Muscle layer of colon (tissue), 2 donors: Measurements from ENCODE around the gene CTSW.
A peak's percentile ranks its signal among the peaks of the same experiment; 100 is the strongest.
"Not testable (repeated sequence)": the region's sequence is repeated elsewhere in the genome, so short reads cannot be mapped to it uniquely, and the experiment has no call there.

Experiments
- H3K27ac ChIP-seq: one replicate; pipeline ENCODE4 v1.7.0; 2013; ENCODE audit warnings: low read depth, mild to moderate bottlenecking, low read length, moderate library complexity
- H3K27me3 ChIP-seq, 2 donors: one replicate each; pipeline ENCODE4 v1.7.0; 2013; ENCODE audit warnings: low read length in 2 of 2, mild to moderate bottlenecking in 2 of 2; ENCODE audit not compliant: insufficient read depth in 2 of 2, control insufficient read depth in 1 of 2
- H3K36me3 ChIP-seq: one replicate; pipeline ENCODE4 v1.7.0; 2013; ENCODE audit warnings: mild to moderate bottlenecking, low read length; ENCODE audit not compliant: insufficient read depth
- H3K4me1 ChIP-seq: one replicate; pipeline ENCODE4 v1.7.0; 2013; ENCODE audit warnings: mild to moderate bottlenecking, low read length; ENCODE audit not compliant: insufficient read depth
- H3K4me3 ChIP-seq, 2 donors: one replicate each; pipeline ENCODE4 v1.7.0; 2013; ENCODE audit warnings: low read length in 2 of 2, low read depth in 1 of 2, mild to moderate bottlenecking in 1 of 2, moderate library complexity in 1 of 2
- H3K9ac ChIP-seq: one replicate; pipeline ENCODE4 v1.7.0; 2013; ENCODE audit warnings: low read length
- H3K9me3 ChIP-seq: one replicate; pipeline ENCODE4 v1.7.0; 2013; ENCODE audit warnings: mild to moderate bottlenecking, low read length
- donor health status: abdominal sarcoma.
- donor health status: Adenocarcinoma of cecum.

Gene CTSW

DNA sequence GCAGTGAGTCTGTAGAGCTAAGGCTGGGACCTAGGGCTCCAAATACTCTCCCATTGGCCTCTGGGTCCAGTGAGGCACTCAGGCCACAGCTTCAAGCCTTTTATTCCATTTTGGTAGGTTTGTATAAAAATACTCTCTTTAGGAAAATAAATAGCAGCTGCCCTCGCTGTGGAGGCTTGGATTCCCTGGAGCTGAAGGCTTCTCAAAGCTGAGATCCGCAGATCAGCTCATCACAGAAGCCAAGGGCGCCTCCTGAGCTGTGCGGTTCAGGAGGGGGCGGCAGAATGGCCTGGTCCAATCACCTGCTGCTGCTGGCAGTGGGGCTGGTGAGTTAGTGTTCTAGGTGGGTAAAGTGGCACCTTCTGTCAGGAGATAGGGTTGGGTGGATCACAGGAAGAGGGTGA lies 12.5 kb downstream of the CTSW start:
- Histone ChIP-seq H3K4me1 (peaks cover 46% of the 10 kb centered on the region), H3K9ac (peak overlapping the region; percentile 65), H3K4me3 (peak overlapping the region; percentile 74 to 94), H3K27ac (peak overlapping the region; percentile 99)
- H3K27me3 ChIP-seq, H3K9me3 ChIP-seq, H3K36me3 ChIP-seq: not testable (repeated sequence)

DNA sequence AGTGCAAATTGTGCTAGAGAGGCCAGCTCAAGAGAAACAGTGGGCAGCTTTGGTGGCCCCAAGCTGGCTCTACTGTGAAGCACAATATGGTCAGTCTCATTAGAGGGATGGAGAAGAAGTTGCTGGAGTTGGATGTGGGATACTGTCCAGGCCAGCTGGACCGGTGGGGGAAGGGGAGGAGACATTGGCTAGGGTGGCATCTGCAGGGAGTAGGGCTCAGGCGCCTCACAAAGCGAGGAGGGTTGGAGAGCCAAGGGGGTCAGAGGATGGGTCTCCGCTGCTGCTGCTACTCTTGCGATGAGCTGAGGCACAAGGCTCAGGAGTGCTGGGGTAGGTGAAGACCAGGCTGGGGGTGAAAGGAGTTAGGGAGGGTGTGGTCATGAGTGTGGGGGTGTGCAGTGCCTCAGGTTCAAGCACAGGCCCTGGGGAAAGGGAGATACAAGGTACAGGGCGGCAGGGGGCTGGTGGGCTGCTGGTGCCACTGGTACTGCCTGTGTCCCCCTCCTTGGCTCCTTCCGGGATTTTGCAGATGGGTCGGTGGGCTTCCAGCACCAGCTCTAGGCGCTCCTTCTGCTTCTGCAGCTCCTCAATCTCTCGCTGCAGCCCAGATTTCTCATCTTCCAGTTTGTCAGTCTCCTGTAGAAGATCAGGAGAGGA lies 13.2 kb downstream of the CTSW start:
- peak overlapping the region; percentile 99 for H3K27ac ChIP-seq
- no peak overlapping the region for H3K9ac ChIP-seq
- H3K27me3 ChIP-seq, result no peaks in the 10 kb centered on the region
- H3K36me3 ChIP-seq, result no peaks in the 10 kb centered on the region
- peaks cover 39% of the 10 kb centered on the region for H3K4me1 ChIP-seq
- H3K4me3 ChIP-seq, result no peak overlapping the region
- no peaks in the 10 kb centered on the region for H3K9me3 ChIP-seq

DNA sequence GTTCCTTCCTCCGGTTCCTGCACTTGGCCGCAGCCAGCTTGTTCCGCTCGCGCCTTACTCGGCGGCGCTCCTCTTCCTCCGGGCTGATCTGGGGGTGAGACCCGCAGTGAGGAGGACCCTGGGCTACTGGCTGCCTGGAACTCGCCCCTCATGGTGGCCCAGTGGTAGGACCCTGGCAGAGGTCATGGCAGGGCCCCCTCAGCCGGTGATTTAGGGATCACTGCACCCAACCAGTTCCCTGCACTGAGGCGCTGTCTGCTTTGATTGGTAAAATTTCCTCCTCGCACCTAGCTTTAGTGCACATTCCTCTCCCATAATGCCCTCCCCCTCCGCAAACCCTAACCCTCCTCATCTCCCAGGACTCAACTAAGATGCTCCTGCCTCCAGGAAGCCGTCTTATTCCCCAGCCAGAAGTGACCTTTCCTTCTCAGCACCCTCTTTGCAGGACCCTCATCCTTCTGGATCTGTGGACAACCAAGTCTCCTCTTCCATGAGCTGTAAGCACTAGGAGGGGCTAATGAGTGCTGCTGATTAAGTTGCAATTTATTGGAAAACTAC lies 14.5 kb downstream of the CTSW start:
- H3K27me3 ChIP-seq, result peaks cover 2 to 7% of the 10 kb centered on the region in 2 donors
- no peaks in the 10 kb centered on the region for H3K9me3 ChIP-seq
- H3K36me3 ChIP-seq, result no peaks in the 10 kb centered on the region
- H3K4me1 ChIP-seq, result peaks cover 32% of the 10 kb centered on the region
- H3K9ac ChIP-seq, result peak overlapping the region; percentile 25
- peak overlapping the region in 1 of 2 donors; percentile 27 for H3K4me3 ChIP-seq
- H3K27ac ChIP-seq, result peak overlapping the region; percentile 90

DNA sequence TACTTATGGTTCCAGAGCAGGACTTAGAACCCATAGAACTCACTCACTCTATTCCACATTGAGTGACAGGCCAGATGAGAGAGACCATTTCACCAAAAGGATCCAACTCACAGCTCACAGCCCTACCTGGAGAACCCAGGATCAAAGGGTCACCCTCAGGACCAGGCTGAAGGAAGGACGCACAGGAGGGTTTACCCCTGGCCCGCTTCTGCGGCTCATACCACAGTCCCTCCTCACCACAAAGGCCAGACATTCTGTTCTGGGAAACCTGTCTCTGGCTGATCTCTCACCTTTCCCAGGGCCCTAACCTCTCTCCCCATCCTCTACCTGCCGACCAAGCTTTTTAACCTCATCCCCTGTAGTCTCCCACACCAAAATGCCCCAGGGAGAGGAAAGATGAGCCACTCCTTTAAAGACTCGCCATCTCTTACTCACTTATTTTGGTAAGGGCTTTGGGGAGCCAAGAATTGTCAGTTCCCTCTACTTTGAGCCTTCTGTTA lies 15.9 kb downstream of the CTSW start:
- Histone ChIP-seq H3K27ac (no peak overlapping the region), H3K4me3 (no peak overlapping the region), H3K27me3 (peaks cover 7 to 8% of the 10 kb centered on the region in 2 donors), H3K4me1 (peaks cover 21% of the 10 kb centered on the region), H3K36me3 (no peaks in the 10 kb centered on the region), H3K9me3 (no peaks in the 10 kb centered on the region), H3K9ac (no peak overlapping the region)

DNA sequence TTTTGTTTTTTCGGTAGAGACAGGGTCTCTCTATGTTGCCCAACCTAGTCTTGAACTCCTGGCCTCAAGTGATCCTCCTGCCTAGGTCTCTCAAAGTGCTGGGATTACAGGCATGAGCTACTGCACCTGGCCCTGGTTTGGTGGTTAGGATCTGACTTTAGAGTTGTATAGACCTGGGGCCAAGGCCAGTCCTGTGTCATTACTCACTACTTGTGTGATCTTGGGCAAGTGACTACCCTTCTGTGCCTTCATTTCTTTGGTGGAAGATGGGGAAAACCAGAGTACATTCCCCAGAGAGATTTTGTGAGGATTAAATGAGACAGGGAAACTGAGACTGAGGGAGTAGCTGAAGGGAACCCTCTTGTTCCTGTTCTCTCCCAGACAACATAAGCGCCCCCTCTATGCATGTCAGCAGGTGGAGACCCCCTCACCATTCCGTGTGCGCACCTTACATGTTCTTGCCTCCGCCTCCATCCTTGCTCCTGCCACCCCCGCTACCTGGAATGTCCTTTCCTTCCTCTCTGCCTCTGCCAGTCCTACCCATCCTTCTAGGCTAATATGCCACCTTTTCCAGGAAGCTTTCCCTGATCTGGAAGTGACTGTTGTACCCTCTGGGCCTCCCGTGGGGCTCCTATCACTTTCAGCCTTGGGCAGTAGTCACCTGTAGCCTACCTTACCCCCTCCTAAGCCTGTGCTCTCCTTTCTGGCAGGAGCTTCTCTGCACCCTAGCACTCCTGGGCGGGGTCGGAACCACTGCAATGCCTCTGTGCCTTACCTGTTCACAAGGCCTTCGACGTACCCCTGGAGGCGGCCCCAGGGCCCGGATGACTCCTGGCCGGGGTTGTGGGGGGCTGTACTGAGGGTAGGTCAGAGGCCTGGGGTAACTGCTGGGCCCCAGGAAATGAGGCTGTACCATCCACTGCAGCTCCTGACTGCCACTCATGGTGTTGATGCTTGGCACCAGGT lies 16.7 kb downstream of the CTSW start:
- no peak overlapping the region for H3K27ac ChIP-seq
- H3K36me3 ChIP-seq, result no peaks in the 10 kb centered on the region
- H3K27me3 ChIP-seq, result peaks cover 7 to 8% of the 10 kb centered on the region in 2 donors
- no peaks in the 10 kb centered on the region for H3K9me3 ChIP-seq
- no peak overlapping the region for H3K4me3 ChIP-seq
- no peak overlapping the region for H3K9ac ChIP-seq
- H3K4me1 ChIP-seq, result peaks cover 25% of the 10 kb centered on the region

DNA sequence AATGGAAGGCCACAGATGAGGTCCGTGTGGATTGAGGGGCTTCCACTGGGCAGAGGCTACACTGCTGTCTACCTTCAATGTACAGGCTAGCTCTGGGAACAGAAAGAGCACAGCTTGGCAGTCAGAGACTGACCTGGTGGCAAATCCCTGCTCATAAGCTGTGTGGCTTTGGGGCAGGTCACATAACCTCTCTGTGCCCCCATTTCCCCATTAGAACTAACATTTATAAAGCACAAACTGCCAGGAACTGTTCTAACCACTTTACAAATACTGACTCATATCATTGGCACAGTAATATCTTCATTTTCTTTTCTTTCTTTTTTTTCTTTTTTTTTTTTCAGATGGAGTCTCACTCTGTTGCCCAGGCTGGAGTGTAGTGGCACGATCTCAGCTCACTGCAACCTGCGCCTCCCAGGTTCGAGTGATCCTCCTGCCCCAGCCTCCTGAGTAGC lies 17.4 kb downstream of the CTSW start:
- Histone ChIP-seq H3K27ac (no peak overlapping the region), H3K27me3 (peaks cover 7 to 8% of the 10 kb centered on the region in 2 donors), H3K4me1 (peaks cover 21% of the 10 kb centered on the region)

DNA sequence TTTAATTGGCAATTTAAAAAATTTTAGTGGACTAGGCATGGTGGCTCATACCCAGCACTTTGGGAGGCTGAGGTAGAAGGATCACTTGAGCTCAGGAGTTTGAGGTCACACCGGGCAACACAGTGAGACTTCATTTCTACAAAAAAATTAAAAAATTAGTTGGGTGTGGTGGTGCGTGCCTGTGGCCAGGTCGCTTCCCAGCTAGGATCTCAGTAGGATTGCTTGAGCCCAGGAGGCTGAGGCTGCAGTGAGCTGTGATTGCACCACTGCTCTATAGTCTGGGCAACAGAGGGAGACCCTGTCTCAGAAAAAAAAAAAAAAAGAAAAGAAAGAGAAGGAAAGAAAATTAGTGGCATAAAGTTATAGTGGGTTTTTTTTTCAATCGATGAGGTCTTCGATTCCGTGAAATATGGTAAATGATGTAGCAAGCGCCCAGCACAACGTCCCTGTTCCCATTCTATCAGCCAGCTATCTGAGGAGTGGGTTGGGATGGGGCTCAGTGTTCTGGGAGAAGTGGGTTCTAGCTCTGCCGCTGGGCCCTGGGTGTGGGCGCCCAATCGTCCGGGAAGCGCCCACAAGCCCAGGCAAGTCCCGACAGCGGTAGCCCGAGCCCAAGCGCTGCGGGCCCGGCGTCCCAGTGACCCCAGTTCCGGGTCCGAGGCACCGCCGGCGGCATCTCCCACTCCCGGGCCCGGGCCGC lies 19.2 kb downstream of the CTSW start:
- Histone ChIP-seq H3K27ac (no peak overlapping the region), H3K4me3 (peak overlapping the region in 1 of 2 donors; percentile 42)

More for the DNA sequence above, 17.4 kb downstream of the CTSW start:
- H3K36me3 ChIP-seq, result no peaks in the 10 kb centered on the region
- no peaks in the 10 kb centered on the region for H3K9me3 ChIP-seq
- H3K4me3 ChIP-seq, result no peak overlapping the region
- no peak overlapping the region for H3K9ac ChIP-seq

DNA sequence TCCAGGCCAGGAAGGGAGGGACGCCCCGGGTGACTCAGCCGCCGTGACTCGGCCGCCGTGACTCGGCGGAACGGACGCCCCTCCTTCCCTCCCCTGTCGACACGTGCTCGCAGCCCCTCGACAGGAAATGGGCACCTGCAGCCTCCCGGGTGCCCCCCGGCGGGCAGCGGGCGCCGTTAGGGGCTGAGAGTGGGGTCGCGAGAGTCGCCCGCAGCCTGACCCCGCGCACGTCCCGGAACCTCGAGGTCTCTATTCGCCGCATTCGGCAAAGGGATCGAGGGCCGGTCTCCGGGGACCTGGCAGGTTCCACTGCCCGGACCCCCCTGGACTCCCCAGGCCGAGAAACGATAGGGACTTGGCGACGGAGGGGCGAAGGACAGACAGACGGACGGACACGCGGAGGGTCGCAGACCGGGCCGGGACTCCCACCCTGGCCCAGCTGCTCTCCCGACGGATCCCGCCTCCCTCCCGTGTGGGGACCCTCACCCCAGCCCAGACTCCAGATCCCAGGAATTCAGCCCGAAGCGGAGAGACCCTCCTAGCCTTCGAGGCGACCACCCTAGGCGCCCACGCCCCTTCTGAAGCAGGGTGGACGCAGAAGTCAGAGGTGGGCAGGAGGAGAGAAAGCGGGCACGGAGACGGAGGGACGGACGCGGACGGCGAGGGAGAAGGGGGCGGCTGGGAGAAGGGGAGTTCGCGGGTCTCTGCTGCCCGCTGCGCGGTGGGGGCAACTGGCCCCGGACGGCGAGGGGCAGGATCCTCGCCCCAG lies 19.9 kb downstream of the CTSW start:
- peak overlapping the region; percentile 52 for H3K27ac ChIP-seq
- H3K9ac ChIP-seq, result no peak overlapping the region

More for the DNA sequence above, 19.2 kb downstream of the CTSW start:
- peaks cover 7 to 8% of the 10 kb centered on the region in 2 donors for H3K27me3 ChIP-seq
- H3K4me1 ChIP-seq, result peaks cover 5% of the 10 kb centered on the region
- no peaks in the 10 kb centered on the region for H3K36me3 ChIP-seq
- no peak overlapping the region for H3K9ac ChIP-seq
- no peaks in the 10 kb centered on the region for H3K9me3 ChIP-seq

DNA sequence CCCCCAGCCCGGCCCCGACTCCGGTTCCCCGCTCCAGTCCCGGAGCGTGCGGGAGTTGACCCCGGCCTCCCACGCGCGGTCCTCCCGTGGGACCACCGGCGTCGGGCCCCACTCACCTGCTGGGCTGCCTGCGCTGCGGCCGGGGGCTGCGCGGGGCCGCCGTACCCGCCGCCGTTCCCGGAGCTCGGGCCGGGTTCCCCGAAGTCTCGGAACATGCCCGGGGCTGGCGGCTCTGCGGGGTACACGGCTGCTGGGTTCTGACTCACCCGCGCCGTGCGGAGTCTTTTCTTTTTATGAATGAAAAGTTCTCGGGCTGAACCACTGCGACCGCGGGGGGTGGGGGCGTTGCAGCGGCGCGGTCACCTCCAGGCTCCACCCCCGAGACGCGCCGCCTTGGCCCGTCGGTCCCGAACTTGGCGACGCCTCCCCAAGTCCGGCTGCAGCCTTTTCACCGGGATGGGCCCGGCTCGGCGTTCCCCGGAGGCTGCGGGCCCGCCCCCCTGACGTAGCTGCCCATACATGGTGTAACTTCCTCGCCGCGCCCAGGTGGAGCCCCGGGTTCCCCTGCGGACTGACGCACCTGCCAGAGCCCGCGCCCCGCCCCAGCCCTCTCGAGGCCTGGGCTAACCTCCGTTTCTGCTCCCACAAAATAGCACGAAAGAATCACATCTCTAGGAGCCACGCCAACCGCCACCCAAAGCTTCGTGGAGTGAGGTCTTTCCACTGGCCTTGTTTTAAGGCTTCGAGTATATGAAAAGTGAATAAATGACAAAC lies 20.7 kb downstream of the CTSW start, which contains the start of gene FOSL1:
FOSL1 (minus strand) TSS at position 264 of the 774 bp plus-strand sequence; CDS start at position 215, 49 bp downstream.
- Histone ChIP-seq H3K9ac (no peak within 1 kb of the TSS), H3K36me3 (no peaks in the 10 kb centered on the region), H3K27ac (peak within 1 kb of the TSS; percentile 52), H3K27me3 (peaks cover 7 to 8% of the 10 kb centered on the region in 2 donors), H3K9me3 (no peaks in the 10 kb centered on the region), H3K4me3 (peak within 1 kb of the TSS; percentile 42 to 49), H3K4me1 (peaks cover 4% of the 10 kb centered on the region)

More for the DNA sequence above, 19.9 kb downstream of the CTSW start:
- no peaks in the 10 kb centered on the region for H3K36me3 ChIP-seq
- no peaks in the 10 kb centered on the region for H3K9me3 ChIP-seq
- peak overlapping the region; percentile 42 to 49 for H3K4me3 ChIP-seq
- H3K27me3 ChIP-seq, result peaks cover 7 to 8% of the 10 kb centered on the region in 2 donors
- H3K4me1 ChIP-seq, result peaks cover 4% of the 10 kb centered on the region

DNA sequence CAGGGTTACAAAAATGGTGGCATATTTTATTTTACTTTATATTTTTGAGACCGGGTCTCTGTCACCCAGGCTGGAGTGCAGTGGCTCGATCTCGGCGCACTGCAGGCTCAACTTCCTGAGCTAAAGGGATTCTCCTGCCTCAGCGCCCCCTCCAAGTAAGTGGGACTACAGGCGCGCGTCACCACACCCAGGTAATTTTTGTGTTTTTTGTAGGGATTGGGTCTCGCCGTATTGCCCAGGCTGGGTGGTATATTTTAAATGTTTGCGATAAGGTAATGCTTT lies 21.2 kb downstream of the CTSW start:
- Histone ChIP-seq H3K9me3 (no peaks in the 10 kb centered on the region), H3K9ac (no peak overlapping the region), H3K36me3 (no peaks in the 10 kb centered on the region), H3K27ac (no peak overlapping the region), H3K4me3 (peak overlapping the region; percentile 42 to 49), H3K27me3 (peaks cover 7 to 8% of the 10 kb centered on the region in 2 donors), H3K4me1 (peaks cover 4% of the 10 kb centered on the region)
